Jurkat, Clone E6-1 (cell line): ENCODE results near the gene ADCY5.

ENCODE experiments used
- DNase-seq: peaks from one replicate; pipeline ENCODE4 v3.0.0-alpha.2; 2011; ENCODE audit warnings: low read depth, low spot score
- H3K4me3 ChIP-seq: 2 replicates; pipeline ENCODE4 v1.5.1; 2011; ENCODE audit warnings: mild to moderate bottlenecking, low read length, control low read depth, moderate library complexity

ADCY5 gene

GRCh38 chr3:123378409-123378915 is 70.4 kb downstream of the ADCY5 start:
- no peak overlapping the region for H3K4me3 ChIP-seq
- DNase-seq = no peak

- H3K4me3 ChIP-seq = no peak overlapping the region
- no peak for DNase-seq
Observed at GRCh38 chr3:123377243-123377740, 71.6 kb downstream of the ADCY5 start.

- no peak overlapping the region for H3K4me3 ChIP-seq
- DNase-seq = no peak
Observed at GRCh38 chr3:123376451-123377242, 72.2 kb downstream of the ADCY5 start.

GRCh38 chr3:123375014-123375940 is 73.6 kb downstream of the ADCY5 start:
- no peak for DNase-seq
- H3K4me3 ChIP-seq = no peak overlapping the region

- no peak for DNase-seq
- no peak overlapping the region for H3K4me3 ChIP-seq
Observed at GRCh38 chr3:123374016-123374415, 74.9 kb downstream of the ADCY5 start.

- no peak for DNase-seq
Observed at GRCh38 chr3:123373474-123373987, 75.4 kb downstream of the ADCY5 start.

GRCh38 chr3:123372686-123373473 is 76.0 kb downstream of the ADCY5 start:
- no peak overlapping the region for H3K4me3 ChIP-seq
- no peak for DNase-seq

More at GRCh38 chr3:123373474-123373987, 75.4 kb downstream of the ADCY5 start:
- H3K4me3 ChIP-seq = no peak overlapping the region

GRCh38 chr3:123371859-123372685 is 76.8 kb downstream of the ADCY5 start:
- DNase-seq = no peak
- no peak overlapping the region for H3K4me3 ChIP-seq

- DNase-seq = no peak
- H3K4me3 ChIP-seq = no peak overlapping the region
Observed at GRCh38 chr3:123371426-123371825, 77.5 kb downstream of the ADCY5 start.

- no peak for DNase-seq
Observed at GRCh38 chr3:123370819-123371218, 78.1 kb downstream of the ADCY5 start.

GRCh38 chr3:123369085-123369484 is 79.8 kb downstream of the ADCY5 start:
- DNase-seq = no peak
- H3K4me3 ChIP-seq = no peak overlapping the region

More at GRCh38 chr3:123370819-123371218, 78.1 kb downstream of the ADCY5 start:
- no peak overlapping the region for H3K4me3 ChIP-seq

- H3K4me3 ChIP-seq = no peak overlapping the region
- DNase-seq = no peak
Observed at GRCh38 chr3:123367467-123368154, 81.3 kb downstream of the ADCY5 start.

GRCh38 chr3:123365450-123366143 is 83.3 kb downstream of the ADCY5 start:
- DNase-seq = no peak

GRCh38 chr3:123361071-123361470 is 87.8 kb downstream of the ADCY5 start:
- H3K4me3 ChIP-seq = no peak overlapping the region
- no peak for DNase-seq

More at GRCh38 chr3:123365450-123366143, 83.3 kb downstream of the ADCY5 start:
- no peak overlapping the region for H3K4me3 ChIP-seq

- no peak for DNase-seq
- H3K4me3 ChIP-seq = no peak overlapping the region
Observed at GRCh38 chr3:123357275-123357674, 91.6 kb downstream of the ADCY5 start.

GRCh38 chr3:123353850-123354233 is 95.0 kb downstream of the ADCY5 start:
- H3K4me3 ChIP-seq = no peak overlapping the region
- no peak for DNase-seq
